Measurements from ENCODE around the gene KCNK1.

The KCNK1 gene

DNA sequence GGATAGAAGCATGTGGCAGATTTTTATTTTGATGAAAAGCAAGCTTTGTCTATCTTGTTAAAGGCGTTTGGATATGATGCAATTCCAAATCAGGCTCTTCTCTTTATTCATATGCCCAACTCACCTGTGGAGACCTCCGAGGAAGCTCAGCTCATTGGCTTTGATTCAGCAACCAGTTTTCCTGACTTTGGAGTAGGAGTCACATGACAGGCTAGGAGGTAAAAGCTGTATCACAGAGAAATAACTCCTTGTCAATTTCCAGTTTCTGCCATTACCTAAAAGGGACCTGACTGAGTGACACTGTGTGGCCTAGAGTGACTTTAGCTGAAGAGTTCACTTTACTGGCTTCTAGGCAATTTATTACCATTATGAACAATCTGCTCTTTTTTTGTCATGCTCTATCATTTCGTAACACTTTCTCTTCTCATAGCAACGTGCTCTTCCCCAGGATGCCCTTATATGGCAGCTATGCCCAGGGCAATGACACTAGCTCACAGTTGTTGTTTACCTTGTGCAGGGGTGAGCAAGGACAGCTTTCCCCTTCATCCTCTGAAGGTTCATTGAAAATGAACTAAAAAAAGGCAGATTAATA, 107.2 kb downstream of the KCNK1 start:
- Histone ChIP-seq H3K4me1 (ENCODE audit: control insufficient read depth in 1 of 2, insufficient read depth in 1 of 2, low read depth in 1 of 2, low read length in 1 of 2) (no peaks in the 10 kb centered on the region), H3K4me3 (ENCODE audit: low read depth in 1 of 2, low read length in 1 of 2) (no peak overlapping the region), H3K36me3 (no peaks in the 10 kb centered on the region), H3K27ac (no peak overlapping the region), H3K9me3 (no peaks in the 10 kb centered on the region), H3K27me3 (no peaks in the 10 kb centered on the region)
- no peak for TF ChIP-seq CTCF (IDR thresholded peaks at IDR 0.05)

Data from neutrophil (primary cell).